DOHH2 (cell line): Measurements from ENCODE around the gene CNPY1.

Source experiments
- EZH2phosphoT487 ChIP-seq: fragments of 200-600 bp; sonication (generic); IDR thresholded peaks from 2 replicates; pipeline ENCODE4 v1.6.1; 2017; ENCODE audit warnings: borderline replicate concordance, mild to moderate bottlenecking, antibody characterized with exemption, low read length, moderate library complexity, mixed read lengths
- TF ChIP-seq, protein P1 (sequence below): fragments of 200-600 bp; sonication (generic); IDR thresholded peaks from one replicate; pipeline ENCODE4 v1.5.1; 2014; ENCODE audit warnings: antibody characterized with exemption, mild to moderate bottlenecking, low read depth, low read length; ENCODE audit not compliant: poor library complexity, severe bottlenecking

DNA sequence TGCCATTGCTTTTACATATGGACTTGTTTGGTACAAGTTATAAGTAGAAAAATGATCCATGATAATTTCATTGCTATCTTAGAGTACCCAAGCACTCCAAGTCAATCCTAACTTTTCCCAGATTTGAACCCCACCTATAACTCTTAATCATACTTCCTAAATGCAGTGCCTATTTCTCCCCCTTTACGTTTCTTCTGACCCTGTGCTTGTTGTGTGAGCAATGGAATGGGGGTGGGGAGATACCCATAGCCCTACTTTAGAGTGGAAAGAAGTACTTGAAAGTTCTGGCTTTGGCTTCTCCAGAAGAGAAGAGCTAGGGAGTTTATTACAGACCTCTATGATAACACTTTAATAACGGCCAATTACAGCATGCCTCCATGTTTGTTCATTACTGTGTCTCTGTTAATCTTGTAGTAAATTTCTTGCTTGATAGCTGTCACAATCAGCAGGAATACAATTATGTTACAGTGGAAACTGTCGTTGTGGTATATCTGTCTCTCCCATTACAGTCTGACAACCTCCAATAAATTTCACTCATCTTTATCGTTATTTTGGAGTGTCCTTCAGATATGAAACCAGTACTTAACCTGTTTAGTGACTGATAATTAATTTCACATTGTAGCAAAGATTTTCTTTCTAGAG lies 34.0 kb downstream of the CNPY1 start:
- TF ChIP-seq, protein P1, sequence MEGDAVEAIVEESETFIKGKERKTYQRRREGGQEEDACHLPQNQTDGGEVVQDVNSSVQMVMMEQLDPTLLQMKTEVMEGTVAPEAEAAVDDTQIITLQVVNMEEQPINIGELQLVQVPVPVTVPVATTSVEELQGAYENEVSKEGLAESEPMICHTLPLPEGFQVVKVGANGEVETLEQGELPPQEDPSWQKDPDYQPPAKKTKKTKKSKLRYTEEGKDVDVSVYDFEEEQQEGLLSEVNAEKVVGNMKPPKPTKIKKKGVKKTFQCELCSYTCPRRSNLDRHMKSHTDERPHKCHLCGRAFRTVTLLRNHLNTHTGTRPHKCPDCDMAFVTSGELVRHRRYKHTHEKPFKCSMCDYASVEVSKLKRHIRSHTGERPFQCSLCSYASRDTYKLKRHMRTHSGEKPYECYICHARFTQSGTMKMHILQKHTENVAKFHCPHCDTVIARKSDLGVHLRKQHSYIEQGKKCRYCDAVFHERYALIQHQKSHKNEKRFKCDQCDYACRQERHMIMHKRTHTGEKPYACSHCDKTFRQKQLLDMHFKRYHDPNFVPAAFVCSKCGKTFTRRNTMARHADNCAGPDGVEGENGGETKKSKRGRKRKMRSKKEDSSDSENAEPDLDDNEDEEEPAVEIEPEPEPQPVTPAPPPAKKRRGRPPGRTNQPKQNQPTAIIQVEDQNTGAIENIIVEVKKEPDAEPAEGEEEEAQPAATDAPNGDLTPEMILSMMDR = no peak
- TF ChIP-seq EZH2phosphoT487 = no peak
